T-helper 1 cell (primary cell): Measurements from ENCODE around the gene ATP9A.
A peak's percentile ranks its signal among the peaks of the same experiment; 100 is the strongest.
"Not testable (repeated sequence)": the region's sequence is repeated elsewhere in the genome, so short reads cannot be mapped to it uniquely, and the experiment has no call there.

Experiments
- DNase-seq, 5 donors: peaks; one replicate each; pipeline ENCODE4 v3.0.0-alpha.2; 2012 to 2020

The ATP9A gene

GRCh38 chr20:51653226-51653625 is 115.0 kb downstream of the ATP9A start:
- DNase-seq: no peak

GRCh38 chr20:51651921-51652549 is 116.2 kb downstream of the ATP9A start:
- DNase-seq: no peak

GRCh38 chr20:51650685-51651134 is 117.5 kb downstream of the ATP9A start:
- no peak for DNase-seq

- DNase-seq: no peak
These were observed 119.6 kb downstream of the ATP9A start for GRCh38 chr20:51648571-51648947.

- DNase-seq: no peak
These were observed 120.3 kb downstream of the ATP9A start for GRCh38 chr20:51647674-51648570.

- not testable (repeated sequence) for DNase-seq
These were observed 124.4 kb downstream of the ATP9A start for GRCh38 chr20:51643810-51644209.

GRCh38 chr20:51643390-51643789 is 124.8 kb downstream of the ATP9A start:
- no peak for DNase-seq

- DNase-seq: no peak
These were observed 126.3 kb downstream of the ATP9A start for GRCh38 chr20:51641866-51642265.

GRCh38 chr20:51640743-51641142 is 127.4 kb downstream of the ATP9A start:
- DNase-seq: no peak

- peak in 2 of 5 donors; percentile 21 to 41 for DNase-seq
These were observed 128.9 kb downstream of the ATP9A start for GRCh38 chr20:51639206-51639832.

- DNase-seq: no peak
These were observed 130.9 kb downstream of the ATP9A start for GRCh38 chr20:51637241-51637640.

- DNase-seq: peak in 1 of 5 donors; percentile 62
These were observed 132.1 kb downstream of the ATP9A start for GRCh38 chr20:51636123-51636522.

GRCh38 chr20:51635680-51636079 is 132.5 kb downstream of the ATP9A start:
- no peak for DNase-seq

GRCh38 chr20:51634877-51635276 is 133.3 kb downstream of the ATP9A start:
- no peak for DNase-seq

GRCh38 chr20:51634257-51634656 is 133.9 kb downstream of the ATP9A start:
- no peak for DNase-seq

GRCh38 chr20:51633430-51633829 is 134.8 kb downstream of the ATP9A start:
- DNase-seq: no peak

GRCh38 chr20:51631953-51632352 is 136.2 kb downstream of the ATP9A start:
- DNase-seq: no peak

- peak in 1 of 5 donors; percentile 71 for DNase-seq
These were observed 136.9 kb downstream of the ATP9A start for GRCh38 chr20:51631011-51631950.

- no peak for DNase-seq
These were observed 138.7 kb downstream of the ATP9A start for GRCh38 chr20:51629399-51630058.

- DNase-seq: peak in 1 of 5 donors; percentile 64
These were observed 139.4 kb downstream of the ATP9A start for GRCh38 chr20:51628533-51629398.

GRCh38 chr20:51627586-51627985 is 140.6 kb downstream of the ATP9A start:
- DNase-seq: no peak
